ENCODE measurements around the gene KCP.
A peak's percentile ranks its signal among the peaks of the same experiment; 100 is the strongest.

KCP gene

GRCh38 chr7:128885370-128886187, 24.9 kb downstream of the KCP start:
- DNase-seq, result no peak

GRCh38 chr7:128884561-128885369, 25.7 kb downstream of the KCP start:
- DNase-seq, result no peak

- peak; percentile 61 for DNase-seq
Observed at GRCh38 chr7:128883622-128884448, 26.7 kb downstream of the KCP start.

- DNase-seq, result no peak
Observed at GRCh38 chr7:128882134-128882533, 28.4 kb downstream of the KCP start.

DNA sequence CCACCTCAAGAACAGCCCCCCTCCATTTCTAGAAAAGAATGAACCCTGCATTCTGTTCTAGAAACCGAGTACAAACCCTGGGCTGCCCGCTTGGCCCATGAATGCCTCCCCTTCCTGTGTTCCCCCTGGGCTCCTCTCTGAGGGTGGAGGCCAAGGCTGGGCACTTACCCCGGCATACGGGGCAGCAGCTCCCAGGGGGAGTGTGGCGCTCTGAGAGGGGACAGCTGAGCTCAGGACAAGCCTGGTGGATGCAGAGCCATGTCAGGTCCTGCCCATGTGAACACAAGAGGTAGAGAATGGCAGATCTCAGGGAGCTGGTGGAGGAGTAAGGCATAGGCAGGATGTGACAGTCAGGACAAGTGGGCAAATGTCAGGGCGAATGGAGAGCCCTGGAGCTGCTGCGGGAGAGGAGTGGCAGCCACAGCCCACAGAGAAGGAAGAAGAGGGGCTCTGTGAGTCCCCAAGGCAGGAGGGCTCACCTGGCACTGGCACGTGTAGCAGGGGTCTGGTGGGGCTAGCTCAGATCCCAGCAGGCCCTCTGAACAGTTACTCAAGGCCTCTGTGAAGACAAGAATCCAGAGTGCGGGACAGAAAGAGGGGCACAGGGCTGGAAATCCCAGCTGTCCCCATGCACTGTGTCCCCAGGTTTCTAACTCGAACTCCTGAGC, 28.9 kb downstream of the KCP start:
- DNase-seq, result no peak

DNA sequence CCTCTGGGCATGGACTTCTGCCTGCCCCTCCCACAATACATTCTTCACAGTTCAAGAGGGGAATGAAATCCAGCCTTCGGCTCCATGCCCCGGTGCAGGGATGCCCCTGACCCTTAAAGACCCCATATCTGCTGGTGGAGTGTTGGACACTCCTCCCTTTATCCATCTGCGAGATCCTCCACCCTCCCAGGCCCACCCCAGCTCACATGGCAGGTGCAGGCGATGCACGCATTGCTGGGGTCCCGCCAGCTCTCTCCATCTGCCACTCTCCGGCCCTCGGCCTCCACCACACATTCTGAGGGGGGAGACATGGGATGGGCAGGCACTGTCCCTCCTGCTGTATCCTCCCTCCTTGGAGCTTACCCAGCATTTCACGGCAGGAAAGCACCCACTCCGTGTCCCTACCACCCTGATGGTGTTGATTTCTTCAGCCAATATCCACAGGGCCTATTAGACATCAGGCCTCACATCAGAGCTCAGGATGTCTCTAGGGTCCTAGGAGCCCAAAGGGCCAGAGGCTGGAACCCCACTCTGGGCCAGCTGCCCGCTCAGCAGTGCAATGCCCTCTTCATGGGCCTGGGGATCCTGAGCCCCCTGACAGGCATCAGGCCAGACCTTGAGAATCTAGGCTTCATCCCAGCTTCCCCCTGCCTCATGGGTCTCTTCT, 29.6 kb downstream of the KCP start:
- no peak for DNase-seq

- DNase-seq, result peak; percentile 52
Observed at GRCh38 chr7:128879939-128880746, 30.4 kb downstream of the KCP start.

GRCh38 chr7:128879461-128879938, 31.0 kb downstream of the KCP start:
- DNase-seq, result no peak

GRCh38 chr7:128878226-128879105, 32.0 kb downstream of the KCP start:
- no peak for DNase-seq

DNA sequence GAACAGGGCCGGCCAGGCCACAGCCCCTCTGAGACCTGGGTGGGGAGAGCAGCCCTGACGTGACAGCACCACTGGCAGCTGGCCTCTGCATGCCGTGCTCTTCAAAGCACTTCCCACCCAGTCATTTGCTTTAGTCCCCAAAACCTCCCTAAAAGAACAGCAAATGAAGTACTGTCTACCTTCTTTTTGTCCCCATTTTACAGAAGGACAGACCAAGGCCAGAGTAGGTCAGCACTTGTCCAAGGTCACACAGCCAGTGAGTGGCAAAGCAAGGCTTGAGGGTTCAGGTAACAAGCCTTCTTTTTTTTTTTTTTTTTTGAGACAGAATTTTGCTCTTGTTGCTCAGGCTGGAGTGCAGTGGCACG, 32.8 kb downstream of the KCP start:
- DNase-seq, result no peak

DNA sequence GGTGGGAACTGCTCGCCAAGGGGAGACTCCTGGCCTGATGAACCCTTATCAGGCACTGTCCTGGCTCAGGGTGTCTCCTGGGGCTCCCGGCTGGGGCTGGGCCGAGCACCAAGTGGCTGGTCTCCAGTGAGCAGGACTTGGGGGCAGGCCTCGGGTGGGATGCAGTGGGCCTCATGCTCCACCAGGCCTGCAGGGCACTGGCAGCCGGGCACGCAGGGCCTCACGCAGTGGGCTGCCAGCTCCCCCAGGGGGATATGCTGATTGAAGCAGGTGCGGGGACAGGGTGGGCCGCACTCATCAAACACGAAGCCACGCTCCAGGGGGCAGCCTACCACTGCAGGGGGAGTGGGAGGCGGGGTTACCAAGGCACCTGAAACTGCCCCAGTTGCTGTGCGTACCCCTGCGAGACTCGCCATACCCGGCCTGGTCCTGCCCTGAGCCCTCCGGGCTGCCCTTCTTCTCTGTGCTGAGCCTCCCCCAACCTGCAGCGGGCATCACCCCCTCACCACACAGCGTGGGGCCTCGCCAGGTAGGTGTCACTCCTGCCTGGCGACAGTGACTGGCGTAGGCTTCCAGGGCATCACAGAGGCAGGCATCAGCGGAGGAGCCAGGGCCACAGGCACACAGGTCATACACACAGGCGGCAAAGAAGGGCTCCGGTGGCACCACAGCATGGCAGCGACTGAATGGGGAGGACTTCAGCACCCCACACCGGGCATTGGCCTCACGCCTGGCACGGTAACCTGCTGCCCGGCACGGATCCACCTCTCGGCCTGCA, 33.3 kb downstream of the KCP start:
- DNase-seq, result no peak

DNA sequence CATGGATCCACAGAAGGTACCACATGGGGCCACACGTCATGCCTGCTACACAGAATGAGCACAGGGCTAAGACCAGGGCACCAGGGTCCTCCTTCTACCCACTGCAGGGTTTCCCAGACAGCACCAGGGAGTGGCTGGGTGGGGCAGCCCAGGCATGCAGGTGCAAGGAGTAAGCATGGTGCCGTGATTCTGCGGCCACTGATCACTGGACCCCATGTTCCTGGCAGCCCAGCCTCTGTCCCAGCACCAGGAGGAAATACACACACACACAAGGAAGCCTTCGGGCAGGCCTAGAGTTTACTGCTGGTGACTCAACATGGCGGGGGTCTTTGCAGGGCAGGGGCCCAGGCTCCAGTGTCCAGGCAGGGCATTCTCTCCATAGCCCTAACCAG, 33.9 kb downstream of the KCP start:
- no peak for DNase-seq

- DNase-seq, result no peak
Observed at GRCh38 chr7:128876127-128876526, 34.4 kb downstream of the KCP start.

GRCh38 chr7:128875523-128875948, 35.0 kb downstream of the KCP start:
- DNase-seq, result no peak

DNA sequence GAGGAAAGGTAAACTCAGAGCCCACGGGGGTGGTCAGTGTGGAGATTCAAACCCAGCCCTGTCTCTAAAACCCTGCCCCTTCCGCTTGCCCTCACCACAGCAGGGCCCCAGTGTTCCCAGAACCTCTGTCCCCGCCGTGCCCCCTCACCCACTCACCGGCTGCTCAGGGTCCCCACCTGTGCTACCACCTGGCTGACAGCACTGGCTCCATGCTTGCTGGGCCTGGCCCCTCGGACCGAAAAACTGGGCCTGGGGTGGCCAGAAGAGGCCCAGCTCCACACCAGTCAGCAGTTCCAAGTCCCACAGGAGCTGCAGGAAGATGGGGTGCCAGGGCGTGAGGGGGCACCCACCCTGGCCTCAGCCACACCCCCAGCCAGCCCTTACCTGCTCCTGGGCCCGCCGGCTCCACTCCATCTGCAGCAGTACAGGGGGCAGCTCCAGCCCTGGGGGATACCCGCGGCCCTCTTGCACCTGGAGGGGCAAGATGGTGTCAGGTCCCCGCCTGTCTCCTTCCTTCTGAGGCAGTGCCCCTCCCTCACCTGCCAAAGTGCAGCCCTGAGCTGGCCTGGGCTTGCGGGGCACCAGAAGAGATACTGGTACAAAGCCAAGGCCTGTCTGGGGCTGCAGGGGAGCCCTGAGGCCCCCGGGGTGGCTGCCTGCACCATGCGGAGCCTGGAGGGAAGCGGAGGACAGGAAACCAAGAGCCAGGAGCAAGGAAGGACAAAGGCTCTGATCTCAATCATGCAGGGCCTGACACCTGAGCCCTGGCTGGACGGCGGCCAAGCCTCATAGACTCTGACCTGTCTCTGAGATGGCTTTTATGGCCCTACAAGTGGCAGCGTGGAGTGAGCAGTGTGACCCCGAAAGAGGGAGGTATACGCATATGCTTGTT, 36.1 kb downstream of the KCP start:
- DNase-seq, result no peak

DNA sequence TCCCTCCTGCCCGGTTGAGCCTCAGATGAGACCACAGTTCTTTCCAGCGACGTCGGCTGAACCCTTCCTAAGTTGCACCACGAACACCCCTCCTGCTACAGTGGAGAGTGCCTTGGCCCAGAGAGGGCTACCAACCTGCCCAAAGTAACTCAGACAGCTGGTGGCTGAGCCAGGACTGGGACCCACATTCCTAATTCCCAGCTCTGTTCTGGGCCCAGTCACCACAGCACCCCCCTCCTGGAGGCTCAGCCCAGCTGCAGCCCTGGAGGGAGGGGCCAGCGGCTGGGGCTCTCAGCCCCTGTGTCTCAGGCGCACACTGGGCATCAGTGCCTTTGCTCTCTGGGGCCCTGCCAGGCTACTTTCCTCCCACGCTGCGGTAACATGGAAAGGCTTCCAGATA, 37.3 kb downstream of the KCP start:
- no peak for DNase-seq

GRCh38 chr7:128872394-128872824, 38.1 kb downstream of the KCP start:
- DNase-seq, result no peak

- no peak for DNase-seq
Observed at GRCh38 chr7:128871050-128871449, 39.5 kb downstream of the KCP start.

Data from NCI-H1694 treated with DMSO at 0.1 percent for 48 hours (cell line).